Measurements from ENCODE around the gene WFDC10A.
"Not testable (repeated sequence)": the region's sequence is repeated elsewhere in the genome, so short reads cannot be mapped to it uniquely, and the experiment has no call there.

The WFDC10A gene

GRCh38 chr20:45646875-45647274 is 17.3 kb downstream of the WFDC10A start:
- H3K9ac ChIP-seq: no peak overlapping the region
- no peak for TF ChIP-seq CTCF (IDR thresholded peaks at IDR 0.05)
- no peaks in the 10 kb centered on the region for H3K9me3 ChIP-seq (ENCODE audit: control insufficient read depth, low read length)
- H3K36me3 ChIP-seq (ENCODE audit: control insufficient read depth, insufficient read depth, low read length): no peaks in the 10 kb centered on the region
- no peak overlapping the region for H2AFZ ChIP-seq
- no peak overlapping the region for H3K4me2 ChIP-seq (ENCODE audit: low read length)
- no peak overlapping the region for H3K4me3 ChIP-seq (ENCODE audit: low read depth, low read length)
- H3K27ac ChIP-seq: no peak overlapping the region
- H3K4me1 ChIP-seq: no peaks in the 10 kb centered on the region
- no peaks in the 10 kb centered on the region for H3K27me3 ChIP-seq (ENCODE audit: control insufficient read depth, insufficient read depth, low read length)
- H3K79me2 ChIP-seq: no peaks in the 10 kb centered on the region

- no peaks in the 10 kb centered on the region for H3K27me3 ChIP-seq (ENCODE audit: control insufficient read depth, insufficient read depth, low read length)
- H3K79me2 ChIP-seq: no peaks in the 10 kb centered on the region
- no peak overlapping the region for H3K4me3 ChIP-seq (ENCODE audit: low read depth, low read length)
- H3K9ac ChIP-seq: no peak overlapping the region
- no peak overlapping the region for H3K4me2 ChIP-seq (ENCODE audit: low read length)
- H3K27ac ChIP-seq: no peak overlapping the region
- TF ChIP-seq CTCF (IDR thresholded peaks at IDR 0.05): no peak
- H2AFZ ChIP-seq: no peak overlapping the region
- no peaks in the 10 kb centered on the region for H3K36me3 ChIP-seq (ENCODE audit: control insufficient read depth, insufficient read depth, low read length)
- H3K9me3 ChIP-seq (ENCODE audit: control insufficient read depth, low read length): no peaks in the 10 kb centered on the region
- no peaks in the 10 kb centered on the region for H3K4me1 ChIP-seq
Measured at GRCh38 chr20:45647441-45648050, 18.0 kb downstream of the WFDC10A start.

GRCh38 chr20:45649312-45649863 is 19.8 kb downstream of the WFDC10A start:
- H3K4me1 ChIP-seq: no peaks in the 10 kb centered on the region
- H3K4me2 ChIP-seq (ENCODE audit: low read length): no peak overlapping the region
- no peaks in the 10 kb centered on the region for H3K36me3 ChIP-seq (ENCODE audit: control insufficient read depth, insufficient read depth, low read length)
- H2AFZ ChIP-seq: no peak overlapping the region
- no peaks in the 10 kb centered on the region for H3K27me3 ChIP-seq (ENCODE audit: control insufficient read depth, insufficient read depth, low read length)
- H3K27ac ChIP-seq: no peak overlapping the region
- no peaks in the 10 kb centered on the region for H3K9me3 ChIP-seq (ENCODE audit: control insufficient read depth, low read length)
- H3K9ac ChIP-seq: no peak overlapping the region
- no peak for TF ChIP-seq CTCF (IDR thresholded peaks at IDR 0.05)
- H3K79me2 ChIP-seq: no peaks in the 10 kb centered on the region
- no peak overlapping the region for H3K4me3 ChIP-seq (ENCODE audit: low read depth, low read length)

- H2AFZ ChIP-seq; H3K9ac ChIP-seq; H3K4me3 ChIP-seq (ENCODE audit: low read depth, low read length); H3K36me3 ChIP-seq (ENCODE audit: control insufficient read depth, insufficient read depth, low read length); H3K9me3 ChIP-seq (ENCODE audit: control insufficient read depth, low read length); H3K79me2 ChIP-seq; H3K27me3 ChIP-seq (ENCODE audit: control insufficient read depth, insufficient read depth, low read length); H3K4me1 ChIP-seq; H3K27ac ChIP-seq; H3K4me2 ChIP-seq (ENCODE audit: low read length): not testable (repeated sequence)
Measured at GRCh38 chr20:45651726-45652125, 22.2 kb downstream of the WFDC10A start.

- not testable (repeated sequence) for H3K4me1 ChIP-seq; H3K79me2 ChIP-seq; H3K4me3 ChIP-seq (ENCODE audit: low read depth, low read length); H3K36me3 ChIP-seq (ENCODE audit: control insufficient read depth, insufficient read depth, low read length); H3K27me3 ChIP-seq (ENCODE audit: control insufficient read depth, insufficient read depth, low read length); H3K27ac ChIP-seq; H2AFZ ChIP-seq; H3K9me3 ChIP-seq (ENCODE audit: control insufficient read depth, low read length); H3K4me2 ChIP-seq (ENCODE audit: low read length); H3K9ac ChIP-seq
Measured at GRCh38 chr20:45657038-45657437, 27.5 kb downstream of the WFDC10A start.

- Histone ChIP-seq H3K4me2 (ENCODE audit: low read length) (no peak within 1 kb of the TSS), H3K4me1 (no peaks in the 10 kb centered on the region), H3K9ac (no peak within 1 kb of the TSS), H3K4me3 (ENCODE audit: low read depth, low read length) (no peak within 1 kb of the TSS), H3K27me3 (ENCODE audit: control insufficient read depth, insufficient read depth, low read length) (no peaks in the 10 kb centered on the region), H3K27ac (no peak within 1 kb of the TSS), H3K36me3 (ENCODE audit: control insufficient read depth, insufficient read depth, low read length) (no peaks in the 10 kb centered on the region), H2AFZ (no peak within 1 kb of the TSS), H3K9me3 (ENCODE audit: control insufficient read depth, low read length) (no peaks in the 10 kb centered on the region), H3K79me2 (no peaks in the 10 kb centered on the region)
- TF ChIP-seq CTCF (IDR thresholded peaks at IDR 0.05): no peak
Measured at GRCh38 chr20:45670139-45670538, 40.6 kb downstream of the WFDC10A start, which contains the start of gene WFDC11. Gene WFDC11, minus strand, starts transcription at chr20:45670239. Its CDS starts 19,639 bp downstream, at chr20:45650600.

Measured in parathyroid adenoma (tissue), 2 donors.